Nephron progenitor cell (in vitro differentiated cells): ENCODE measurements around the gene EME2.

ENCODE experiments used
- DNase-seq: peaks from one replicate; pipeline ENCODE4 v3.0.0; 2021
- H3K27ac Mint-ChIP-seq: 2 replicates; pipeline ENCODE4 v1.8.0; 2021; ENCODE audit warnings: mild to moderate bottlenecking, moderate library complexity, mixed read lengths
- H3K27me3 Mint-ChIP-seq: 2 replicates; pipeline ENCODE4 v1.8.0; 2021; ENCODE audit warnings: mild to moderate bottlenecking, low read depth, mixed read lengths; ENCODE audit not compliant: poor library complexity
- H3K36me3 Mint-ChIP-seq: 2 replicates; pipeline ENCODE4 v1.8.0; 2021; ENCODE audit warnings: low read depth, mixed read lengths
- H3K4me1 Mint-ChIP-seq: 2 replicates; pipeline ENCODE4 v1.8.0; 2021; ENCODE audit warnings: mixed read lengths
- H3K4me3 Mint-ChIP-seq: 2 replicates; pipeline ENCODE4 v1.8.0; 2021; ENCODE audit warnings: mild to moderate bottlenecking, moderate library complexity, mixed read lengths
- H3K9me3 Mint-ChIP-seq: 2 replicates; pipeline ENCODE4 v1.8.0; 2021; ENCODE audit warnings: mild to moderate bottlenecking, moderate library complexity, mixed read lengths
- CTCF ChIP-seq: fragments of 200-600 bp; sonication (generic); IDR thresholded peaks from 2 replicates; pipeline ENCODE4 v1.5.0; 2021; ENCODE audit warnings: antibody characterized with exemption

EME2 gene

GRCh38 chr16:1800701-1801100, 28.1 kb downstream of the EME2 start:
- Mint-ChIP-seq H3K27ac (no peak overlapping the region), H3K4me3 (no peak overlapping the region), H3K9me3 (peaks cover 46% of the 10 kb centered on the region), H3K36me3 (peaks cover 74% of the 10 kb centered on the region), H3K4me1 (no peaks in the 10 kb centered on the region), H3K27me3 (no peaks in the 10 kb centered on the region)
- DNase-seq, result no peak
- TF ChIP-seq CTCF, result no peak

GRCh38 chr16:1807626-1808025, 35.0 kb downstream of the EME2 start:
- Mint-ChIP-seq H3K9me3 (peaks cover 14% of the 10 kb centered on the region), H3K27me3 (no peaks in the 10 kb centered on the region), H3K4me3 (no peak overlapping the region), H3K4me1 (no peaks in the 10 kb centered on the region), H3K27ac (no peak overlapping the region), H3K36me3 (peaks cover 43% of the 10 kb centered on the region)
- TF ChIP-seq CTCF, result no peak
- DNase-seq, result no peak

- DNase-seq, result no peak
- H3K36me3 Mint-ChIP-seq, result peaks cover 50% of the 10 kb centered on the region
- H3K4me3 Mint-ChIP-seq, result no peak overlapping the region
- no peak for TF ChIP-seq CTCF
- no peaks in the 10 kb centered on the region for H3K27me3 Mint-ChIP-seq
- H3K4me1 Mint-ChIP-seq, result no peaks in the 10 kb centered on the region
- no peak overlapping the region for H3K27ac Mint-ChIP-seq
- H3K9me3 Mint-ChIP-seq, result peaks cover 14% of the 10 kb centered on the region
Measured at GRCh38 chr16:1808691-1809090, 36.1 kb downstream of the EME2 start.

- no peak for TF ChIP-seq CTCF
- Mint-ChIP-seq H3K27me3 (no peaks in the 10 kb centered on the region), H3K4me1 (no peaks in the 10 kb centered on the region), H3K9me3 (peaks cover 14% of the 10 kb centered on the region), H3K4me3 (no peak overlapping the region), H3K27ac (no peak overlapping the region), H3K36me3 (peaks cover 50% of the 10 kb centered on the region)
- no peak for DNase-seq
Measured at GRCh38 chr16:1809281-1809801, 36.7 kb downstream of the EME2 start.

GRCh38 chr16:1810106-1810505, 37.5 kb downstream of the EME2 start:
- no peak for TF ChIP-seq CTCF

GRCh38 chr16:1810536-1810935, 37.9 kb downstream of the EME2 start:
- no peak overlapping the region for H3K4me3 Mint-ChIP-seq
- no peaks in the 10 kb centered on the region for H3K27me3 Mint-ChIP-seq
- H3K9me3 Mint-ChIP-seq, result peaks cover 13% of the 10 kb centered on the region
- no peak for DNase-seq
- TF ChIP-seq CTCF, result no peak
- H3K27ac Mint-ChIP-seq, result no peak overlapping the region
- H3K4me1 Mint-ChIP-seq, result no peaks in the 10 kb centered on the region
- H3K36me3 Mint-ChIP-seq, result peaks cover 47% of the 10 kb centered on the region

More at GRCh38 chr16:1810106-1810505, 37.5 kb downstream of the EME2 start:
- Mint-ChIP-seq H3K27ac (no peak overlapping the region), H3K9me3 (peaks cover 14% of the 10 kb centered on the region), H3K27me3 (no peaks in the 10 kb centered on the region), H3K4me3 (no peak overlapping the region), H3K4me1 (no peaks in the 10 kb centered on the region), H3K36me3 (peaks cover 47% of the 10 kb centered on the region)
- no peak for DNase-seq
